ENCODE data around the gene TSEN34.
"Not testable (repeated sequence)": the region's sequence is repeated elsewhere in the genome, so short reads cannot be mapped to it uniquely, and the experiment has no call there.

The TSEN34 gene

DNA sequence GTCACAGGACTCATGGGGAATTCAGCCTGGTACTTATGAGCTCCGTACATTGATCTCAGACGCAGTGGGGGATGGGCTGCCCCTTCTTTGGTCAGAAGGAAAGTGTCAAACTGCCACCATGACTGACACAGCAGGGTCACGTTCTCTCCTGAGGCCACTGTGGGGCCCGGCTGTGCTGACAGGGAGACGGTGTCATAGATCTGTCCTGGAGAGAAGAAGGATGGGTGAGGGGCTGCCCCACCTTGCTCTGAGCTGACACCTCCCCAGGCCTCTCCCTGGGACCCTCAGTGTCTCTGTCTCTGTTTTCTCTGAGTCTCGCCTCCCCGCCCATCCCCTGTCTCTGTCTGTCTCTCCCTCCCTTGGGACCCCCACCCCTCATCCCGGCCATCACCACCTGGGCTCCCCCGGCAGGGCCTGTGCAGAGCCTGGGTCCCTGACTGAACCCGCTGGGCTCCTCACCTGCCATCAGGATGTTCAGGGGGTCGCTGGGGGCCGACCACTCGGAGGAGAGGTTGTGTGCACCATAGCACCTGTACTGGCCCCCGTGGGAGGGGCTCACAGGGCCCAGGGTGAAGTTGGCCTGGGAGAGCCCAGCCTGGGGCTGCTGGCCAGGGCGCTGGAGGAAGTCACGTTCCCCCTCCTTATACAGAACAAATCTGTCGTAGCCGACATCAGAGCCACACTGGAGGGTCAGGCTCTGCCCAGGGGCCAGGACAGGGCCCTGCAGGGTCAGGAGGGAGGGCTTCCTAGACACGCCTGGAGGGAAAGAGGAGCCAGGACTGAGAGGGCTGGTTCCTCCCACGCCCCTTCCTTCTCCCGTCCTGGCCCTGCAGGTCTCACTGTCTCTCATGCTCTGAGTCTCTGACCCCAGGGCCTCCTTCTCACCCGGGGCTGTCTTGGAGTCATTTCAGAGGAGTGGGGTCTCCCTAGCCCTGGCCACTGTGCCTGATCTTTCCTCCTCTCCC, 49.5 kb downstream of the TSEN34 start:
- not testable (repeated sequence) for H2BK15ac ChIP-seq (replicated peaks; ENCODE audit: low read depth); H3K36me3 ChIP-seq (ENCODE audit: control insufficient read depth, insufficient read depth, low read length)

DNA sequence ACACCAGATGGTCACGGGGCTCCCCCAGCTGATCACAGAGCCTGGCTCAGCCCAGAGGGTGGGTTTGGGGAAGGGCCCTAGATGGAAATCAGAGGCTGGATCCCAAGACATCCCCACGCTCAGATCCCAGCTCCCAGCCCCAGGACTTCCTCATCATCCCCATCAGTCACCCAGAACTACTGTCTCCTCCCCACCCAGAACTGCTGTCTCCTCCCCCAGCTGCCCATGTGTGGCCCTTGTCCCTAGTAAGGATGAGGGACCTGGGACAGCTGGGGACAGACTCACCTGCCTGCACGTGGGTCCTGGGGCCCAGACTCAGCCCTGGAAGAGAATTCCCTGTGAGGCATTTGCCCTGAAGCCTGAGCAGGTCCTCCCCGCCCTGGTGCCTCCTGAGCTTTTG, 51.1 kb downstream of the TSEN34 start:
- not testable (repeated sequence) for H3K4me3 ChIP-seq (ENCODE audit: low read length); H3K56ac ChIP-seq (ENCODE audit: low read length); H3K4me2 ChIP-seq (ENCODE audit: low read length); H2BK120ac ChIP-seq (ENCODE audit: low read depth, low read length); H4K8ac ChIP-seq (ENCODE audit: low read depth, low read length); H4K5ac ChIP-seq (ENCODE audit: low read length); H3K9ac ChIP-seq (ENCODE audit: low read length); H2BK15ac ChIP-seq (replicated peaks; ENCODE audit: low read depth); H3K79me2 ChIP-seq (ENCODE audit: control insufficient read depth, insufficient read depth, low read length); H3K27ac ChIP-seq (ENCODE audit: low read depth, low read length); H3K27me3 ChIP-seq (ENCODE audit: insufficient read depth, low read length, poor library complexity); DNase-seq; H3K23ac ChIP-seq (ENCODE audit: low read length); H3K18ac ChIP-seq (ENCODE audit: low read length); H3K4ac ChIP-seq (ENCODE audit: low read depth, low read length); H3K4me1 ChIP-seq (ENCODE audit: control insufficient read depth, low read depth, low read length); H2AK5ac ChIP-seq (ENCODE audit: low read length); H2BK5ac ChIP-seq (ENCODE audit: low read length); H3K79me1 ChIP-seq (ENCODE audit: low read length); H3K36me3 ChIP-seq (ENCODE audit: control insufficient read depth, insufficient read depth, low read length)
- no CpG with 5 or more reads among the region's 4 CpGs for WGBS (ENCODE audit: extremely low coverage, insufficient coverage, low lambda C conversion rate)

More for the DNA sequence above, 49.5 kb downstream of the TSEN34 start:
- not testable (repeated sequence) for H2AK5ac ChIP-seq (ENCODE audit: low read length); H3K79me1 ChIP-seq (ENCODE audit: low read length); H3K27me3 ChIP-seq (ENCODE audit: insufficient read depth, low read length, poor library complexity); H3K4me3 ChIP-seq (ENCODE audit: low read length); H4K5ac ChIP-seq (ENCODE audit: low read length); H3K79me2 ChIP-seq (ENCODE audit: control insufficient read depth, insufficient read depth, low read length); H3K9ac ChIP-seq (ENCODE audit: low read length); H3K56ac ChIP-seq (ENCODE audit: low read length); H2BK5ac ChIP-seq (ENCODE audit: low read length); H3K18ac ChIP-seq (ENCODE audit: low read length); H3K23ac ChIP-seq (ENCODE audit: low read length); H4K8ac ChIP-seq (ENCODE audit: low read depth, low read length); H2BK120ac ChIP-seq (ENCODE audit: low read depth, low read length); DNase-seq; H3K4me2 ChIP-seq (ENCODE audit: low read length); H3K4me1 ChIP-seq (ENCODE audit: control insufficient read depth, low read depth, low read length); H3K4ac ChIP-seq (ENCODE audit: low read depth, low read length); H3K27ac ChIP-seq (ENCODE audit: low read depth, low read length)
- WGBS (ENCODE audit: extremely low coverage, insufficient coverage, low lambda C conversion rate), result no CpG with 5 or more reads among the region's 22 CpGs

DNA sequence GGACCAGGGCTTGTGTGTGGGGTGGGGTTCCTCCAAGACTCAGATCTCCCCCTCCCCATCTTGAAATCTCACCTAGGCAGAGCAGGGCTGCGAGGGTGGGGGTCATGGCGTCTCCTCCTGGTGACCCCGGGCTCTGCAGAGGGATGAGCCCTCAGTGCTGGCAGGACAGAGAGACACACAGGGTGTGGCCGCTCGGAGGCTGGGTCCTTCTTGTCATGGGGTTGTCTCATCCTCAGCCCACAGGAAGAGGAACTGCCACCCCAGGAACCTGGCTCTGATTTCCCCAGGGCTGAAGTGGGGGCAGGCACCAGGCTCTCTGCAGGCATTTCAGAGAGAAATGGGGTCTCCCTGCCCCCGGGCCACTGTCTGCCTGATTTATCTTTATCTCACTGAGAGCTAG, 51.5 kb downstream of the TSEN34 start, which contains the start of gene LILRA6:
Gene LILRA6, minus strand, starts transcription at position 145 of the 400 bp plus-strand sequence.
- not testable (repeated sequence) for H3K4ac ChIP-seq (ENCODE audit: low read depth, low read length); H3K56ac ChIP-seq (ENCODE audit: low read length); H3K79me1 ChIP-seq (ENCODE audit: low read length); H4K8ac ChIP-seq (ENCODE audit: low read depth, low read length); H3K4me3 ChIP-seq (ENCODE audit: low read length); H3K27me3 ChIP-seq (ENCODE audit: insufficient read depth, low read length, poor library complexity); H3K36me3 ChIP-seq (ENCODE audit: control insufficient read depth, insufficient read depth, low read length); H2BK5ac ChIP-seq (ENCODE audit: low read length); DNase-seq; H3K18ac ChIP-seq (ENCODE audit: low read length); H3K4me1 ChIP-seq (ENCODE audit: control insufficient read depth, low read depth, low read length); H2BK120ac ChIP-seq (ENCODE audit: low read depth, low read length); H2AK5ac ChIP-seq (ENCODE audit: low read length); H3K4me2 ChIP-seq (ENCODE audit: low read length); H3K9ac ChIP-seq (ENCODE audit: low read length); H2BK15ac ChIP-seq (replicated peaks; ENCODE audit: low read depth); H3K27ac ChIP-seq (ENCODE audit: low read depth, low read length); H4K5ac ChIP-seq (ENCODE audit: low read length); H3K79me2 ChIP-seq (ENCODE audit: control insufficient read depth, insufficient read depth, low read length); H3K23ac ChIP-seq (ENCODE audit: low read length)
- no CpG with 5 or more reads among the region's 6 CpGs for WGBS (ENCODE audit: extremely low coverage, insufficient coverage, low lambda C conversion rate)

DNA sequence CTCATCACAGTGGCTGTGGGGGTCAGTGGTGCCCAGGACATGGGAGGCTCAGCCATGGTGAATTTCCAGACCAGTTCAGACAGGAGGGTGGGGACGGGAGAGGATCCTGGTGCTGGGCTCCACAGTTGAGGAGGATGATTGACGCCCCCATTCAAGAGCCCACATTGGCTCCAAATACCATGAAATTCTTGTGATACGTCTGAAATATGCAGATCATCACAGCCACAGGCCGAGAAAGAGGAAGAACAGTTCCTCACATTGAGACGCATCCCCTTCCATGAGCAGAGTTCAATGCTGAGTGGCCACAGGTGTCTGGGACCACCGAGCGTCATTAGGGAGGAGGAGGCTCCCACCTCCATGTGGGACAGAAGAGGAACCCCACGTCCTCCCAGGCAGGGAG, 52.7 kb downstream of the TSEN34 start:
- H3K36me3 ChIP-seq (ENCODE audit: control insufficient read depth, insufficient read depth, low read length); H3K23ac ChIP-seq (ENCODE audit: low read length); H3K4me2 ChIP-seq (ENCODE audit: low read length); H2BK120ac ChIP-seq (ENCODE audit: low read depth, low read length); H2BK15ac ChIP-seq (replicated peaks; ENCODE audit: low read depth); H3K27me3 ChIP-seq (ENCODE audit: insufficient read depth, low read length, poor library complexity); H3K4me1 ChIP-seq (ENCODE audit: control insufficient read depth, low read depth, low read length); H2AK5ac ChIP-seq (ENCODE audit: low read length); H4K5ac ChIP-seq (ENCODE audit: low read length); H3K56ac ChIP-seq (ENCODE audit: low read length); H3K4me3 ChIP-seq (ENCODE audit: low read length); DNase-seq; H3K18ac ChIP-seq (ENCODE audit: low read length); H3K79me1 ChIP-seq (ENCODE audit: low read length); H3K79me2 ChIP-seq (ENCODE audit: control insufficient read depth, insufficient read depth, low read length); H2BK5ac ChIP-seq (ENCODE audit: low read length); H3K27ac ChIP-seq (ENCODE audit: low read depth, low read length); H3K9ac ChIP-seq (ENCODE audit: low read length); H4K8ac ChIP-seq (ENCODE audit: low read depth, low read length); H3K4ac ChIP-seq (ENCODE audit: low read depth, low read length): not testable (repeated sequence)
- WGBS (ENCODE audit: extremely low coverage, insufficient coverage, low lambda C conversion rate), result no CpG with 5 or more reads among the region's 8 CpGs
